ENCODE measurements around the gene RENBP.

The RENBP gene

DNA sequence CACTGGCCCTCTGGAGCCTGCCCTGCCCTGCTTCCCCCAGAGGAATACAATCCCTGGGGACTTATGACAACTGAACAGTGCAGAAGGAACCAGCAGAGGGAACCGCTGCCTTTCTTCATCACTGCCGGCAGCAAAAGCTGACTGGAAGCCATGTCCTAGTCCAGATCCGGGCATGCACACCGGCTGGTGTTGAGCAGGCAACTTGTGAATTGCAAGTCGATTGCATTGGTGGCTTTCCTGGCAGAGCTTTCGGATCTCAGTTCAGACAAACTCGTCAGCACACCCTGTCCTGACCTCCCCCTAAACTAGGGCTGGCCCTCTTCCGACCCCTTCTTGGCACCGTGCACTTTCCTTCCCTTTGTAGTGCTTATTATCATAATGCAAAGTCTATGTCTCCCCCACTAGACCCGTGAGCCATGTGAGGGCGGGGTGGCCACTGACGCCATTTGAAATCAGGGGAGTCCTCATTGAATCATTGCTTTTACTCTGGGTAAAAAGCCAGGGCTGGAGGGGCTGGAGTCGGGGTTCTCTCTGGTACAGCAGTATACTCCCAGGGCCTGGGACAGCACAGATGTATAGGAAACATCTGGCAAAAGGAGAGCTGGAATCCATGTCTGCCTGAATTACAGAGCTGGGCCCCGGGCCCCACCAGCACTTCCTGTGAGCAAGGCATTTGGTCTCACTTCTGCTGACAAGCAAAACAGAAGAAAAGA lies 20.1 kb downstream of the RENBP start:
- Histone ChIP-seq H4K91ac (ENCODE audit: low read depth, low read length, poor library complexity) (no peak overlapping the region), H4K8ac (ENCODE audit: low read depth, low read length) (no peak overlapping the region), H3K9ac (ENCODE audit: low read depth, low read length, poor library complexity) (no peak overlapping the region), H3K23ac (ENCODE audit: low read depth, low read length, poor library complexity) (no peak overlapping the region), H3K27me3 (ENCODE audit: control insufficient read depth in 3 of 3, insufficient read depth in 3 of 3, low read depth in 1 of 3, low read length in 3 of 3) (peaks cover 0 to 37% (median 5%) of the 10 kb centered on the region in 3 experiments), H3K4me2 (ENCODE audit: insufficient read depth, low read length, poor library complexity, severe bottlenecking) (no peak overlapping the region), H3K4ac (ENCODE audit: low read length) (no peak overlapping the region), H2AK5ac (ENCODE audit: low read depth, low read length) (no peak overlapping the region), H3K4me1 (ENCODE audit: control insufficient read depth in 2 of 2, insufficient read depth in 1 of 2, low read depth in 1 of 2, low read length in 2 of 2) (peaks cover 11 to 28% of the 10 kb centered on the region in 2 donors), H3K14ac (ENCODE audit: low read length) (no peak overlapping the region), H2BK120ac (ENCODE audit: low read depth, low read length) (no peak overlapping the region), H2BK5ac (ENCODE audit: low read length) (no peak overlapping the region), H3K79me1 (ENCODE audit: low read depth, low read length) (no peaks in the 10 kb centered on the region), H2BK15ac (ENCODE audit: low read length) (no peak overlapping the region), H3K27ac (replicated peaks; ENCODE audit: low read length) (no peak overlapping the region), H3K18ac (ENCODE audit: low read length) (no peak overlapping the region), H2AFZ (ENCODE audit: low read length) (peak overlapping the region; percentile 58), H2BK12ac (ENCODE audit: low read length) (no peak overlapping the region), H3K9me3 (replicated peaks in 1 of 2; ENCODE audit: control insufficient read depth in 2 of 2, insufficient read depth in 1 of 2, low read depth in 1 of 2, low read length in 2 of 2) (no peaks in the 10 kb centered on the region), H3K36me3 (replicated peaks in 1 of 2; ENCODE audit: control insufficient read depth in 2 of 2, insufficient read depth in 2 of 2, low read length in 2 of 2) (peaks cover 0 to 4% of the 10 kb centered on the region in 2 donors), H3K4me3 (ENCODE audit: low read length in 2 of 2) (no peak overlapping the region)
- no peak for DNase-seq (ENCODE audit: low spot score)
- no CpG with 5 or more reads among the region's 14 CpGs for WGBS, 2 donors (ENCODE audit: extremely low coverage in 2 of 2, insufficient read length in 2 of 2, insufficient replicate concordance in 1 of 2)

- Histone ChIP-seq H3K27ac (replicated peaks; ENCODE audit: low read length) (no peak overlapping the region), H3K14ac (ENCODE audit: low read length) (no peak overlapping the region), H3K79me1 (ENCODE audit: low read depth, low read length) (no peaks in the 10 kb centered on the region), H2BK5ac (ENCODE audit: low read length) (no peak overlapping the region), H3K9ac (ENCODE audit: low read depth, low read length, poor library complexity) (no peak overlapping the region), H2BK12ac (ENCODE audit: low read length) (no peak overlapping the region), H3K23ac (ENCODE audit: low read depth, low read length, poor library complexity) (no peak overlapping the region), H2AK5ac (ENCODE audit: low read depth, low read length) (no peak overlapping the region), H4K8ac (ENCODE audit: low read depth, low read length) (no peak overlapping the region), H3K4me2 (ENCODE audit: insufficient read depth, low read length, poor library complexity, severe bottlenecking) (no peak overlapping the region), H2BK15ac (ENCODE audit: low read length) (no peak overlapping the region), H2BK120ac (ENCODE audit: low read depth, low read length) (no peak overlapping the region), H3K18ac (ENCODE audit: low read length) (no peak overlapping the region), H3K4me3 (ENCODE audit: low read length in 2 of 2) (no peak overlapping the region), H3K4ac (ENCODE audit: low read length) (no peak overlapping the region), H3K36me3 (replicated peaks in 1 of 2; ENCODE audit: control insufficient read depth in 2 of 2, insufficient read depth in 2 of 2, low read length in 2 of 2) (no peaks in the 10 kb centered on the region), H3K27me3 (ENCODE audit: control insufficient read depth in 3 of 3, insufficient read depth in 3 of 3, low read depth in 1 of 3, low read length in 3 of 3) (peaks cover 0 to 48% (median 5%) of the 10 kb centered on the region in 3 experiments), H3K4me1 (ENCODE audit: control insufficient read depth in 2 of 2, insufficient read depth in 1 of 2, low read depth in 1 of 2, low read length in 2 of 2) (peaks cover 11 to 28% of the 10 kb centered on the region in 2 donors), H2AFZ (ENCODE audit: low read length) (no peak overlapping the region), H4K91ac (ENCODE audit: low read depth, low read length, poor library complexity) (no peak overlapping the region), H3K9me3 (replicated peaks in 1 of 2; ENCODE audit: control insufficient read depth in 2 of 2, insufficient read depth in 1 of 2, low read depth in 1 of 2, low read length in 2 of 2) (no peaks in the 10 kb centered on the region)
- WGBS, 2 donors (ENCODE audit: extremely low coverage in 2 of 2, insufficient read length in 2 of 2, insufficient replicate concordance in 1 of 2): no CpG with 5 or more reads among the region's 25 CpGs
- no peak for DNase-seq (ENCODE audit: low spot score)
Observed at GRCh38 chrX:153922932-153923857, 21.2 kb downstream of the RENBP start.

DNA sequence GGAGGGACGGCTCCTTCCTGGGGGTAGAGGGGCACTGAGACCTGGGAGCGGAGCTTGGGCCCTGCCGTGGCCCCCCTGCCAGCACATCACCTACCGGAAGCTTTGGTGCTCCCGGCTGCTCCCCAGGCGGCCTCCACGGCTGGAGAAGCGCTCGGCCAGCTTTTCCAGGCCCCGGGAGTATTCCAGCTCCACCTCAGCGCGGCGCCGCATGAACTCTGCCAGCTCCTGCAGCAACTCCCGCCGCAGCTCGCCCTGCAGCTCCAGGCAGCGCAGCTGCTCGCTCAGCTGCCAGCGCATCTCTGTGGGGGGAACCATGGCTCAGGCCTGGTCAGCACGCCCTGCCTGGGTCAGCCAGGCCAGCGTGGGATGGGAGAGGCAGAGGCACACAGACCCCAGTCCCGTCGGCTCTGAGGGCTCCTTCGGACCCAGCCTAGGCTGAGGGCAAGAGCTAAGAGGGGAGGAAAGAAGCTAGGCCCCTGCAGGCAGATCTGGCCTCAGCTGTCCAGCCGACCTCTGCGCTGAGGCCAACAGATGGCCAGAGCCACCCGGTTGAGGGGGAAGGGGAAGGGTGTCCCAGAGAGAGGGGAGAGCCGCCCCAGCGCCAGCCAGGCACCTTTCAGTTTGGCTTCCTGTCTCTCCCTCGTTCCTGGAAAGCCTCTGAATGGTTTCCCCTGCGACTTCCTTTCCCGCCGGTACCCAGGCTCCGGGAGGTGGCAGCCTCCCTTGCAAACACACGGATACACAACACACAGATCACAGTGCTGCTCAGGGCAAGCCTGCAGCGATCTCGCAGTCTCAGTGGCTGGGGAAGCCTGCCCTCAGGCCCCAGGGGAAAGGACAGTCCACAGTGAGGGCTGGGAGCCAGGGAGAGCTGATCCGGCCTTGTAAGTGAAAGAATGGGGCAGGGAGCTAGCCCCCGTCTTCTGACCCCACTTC lies 22.7 kb downstream of the RENBP start:
- H2BK5ac ChIP-seq (ENCODE audit: low read length): no peak overlapping the region

More for the DNA sequence above, 22.7 kb downstream of the RENBP start:
- Histone ChIP-seq H2AFZ (ENCODE audit: low read length) (peak overlapping the region; percentile 55), H2BK120ac (ENCODE audit: low read depth, low read length) (no peak overlapping the region), H3K4me3 (ENCODE audit: low read length in 2 of 2) (no peak overlapping the region), H3K4me1 (ENCODE audit: control insufficient read depth in 2 of 2, insufficient read depth in 1 of 2, low read depth in 1 of 2, low read length in 2 of 2) (peaks cover 6 to 25% of the 10 kb centered on the region in 2 donors), H2AK5ac (ENCODE audit: low read depth, low read length) (peak overlapping the region; percentile 21), H3K23ac (ENCODE audit: low read depth, low read length, poor library complexity) (no peak overlapping the region), H3K79me1 (ENCODE audit: low read depth, low read length) (no peaks in the 10 kb centered on the region), H4K8ac (ENCODE audit: low read depth, low read length) (no peak overlapping the region), H3K9ac (ENCODE audit: low read depth, low read length, poor library complexity) (no peak overlapping the region), H2BK12ac (ENCODE audit: low read length) (no peak overlapping the region), H3K18ac (ENCODE audit: low read length) (no peak overlapping the region), H4K91ac (ENCODE audit: low read depth, low read length, poor library complexity) (no peak overlapping the region), H3K14ac (ENCODE audit: low read length) (no peak overlapping the region), H3K9me3 (replicated peaks in 1 of 2; ENCODE audit: control insufficient read depth in 2 of 2, insufficient read depth in 1 of 2, low read depth in 1 of 2, low read length in 2 of 2) (no peaks in the 10 kb centered on the region), H3K4me2 (ENCODE audit: insufficient read depth, low read length, poor library complexity, severe bottlenecking) (no peak overlapping the region), H2BK15ac (ENCODE audit: low read length) (no peak overlapping the region), H3K27me3 (ENCODE audit: control insufficient read depth in 3 of 3, insufficient read depth in 3 of 3, low read depth in 1 of 3, low read length in 3 of 3) (peaks cover 0 to 54% (median 5%) of the 10 kb centered on the region in 3 experiments), H3K36me3 (replicated peaks in 1 of 2; ENCODE audit: control insufficient read depth in 2 of 2, insufficient read depth in 2 of 2, low read length in 2 of 2) (no peaks in the 10 kb centered on the region), H3K4ac (ENCODE audit: low read length) (no peak overlapping the region), H3K27ac (replicated peaks; ENCODE audit: low read length) (no peak overlapping the region)
- no peak for DNase-seq (ENCODE audit: low spot score)
- WGBS, 2 donors (ENCODE audit: extremely low coverage in 2 of 2, insufficient read length in 2 of 2, insufficient replicate concordance in 1 of 2): no CpG with 5 or more reads among the region's 40 CpGs

All from neuronal stem cell (in vitro differentiated cells).